Right atrium auricular region (tissue), 2 donors: ENCODE data around the gene P2RY6. TPM values are rescaled to one million over a fixed set of nuclear protein-coding genes. Genes with fewer than 3 reads are reported as not detected.

ENCODE experiments used
- DNase-seq: peaks from one replicate; pipeline ENCODE4 v3.0.0-alpha.2; 2019; ENCODE audit warnings: low spot score
- H3K27ac ChIP-seq, 2 donors: fragments of 200-600 bp; sonication (generic); 1 replicate in 1 of 2; 2 replicates in 1 of 2; pipeline ENCODE4 v1.5.1; 2016 to 2019
- H3K27me3 ChIP-seq, 2 donors: fragments of 200-600 bp; sonication (generic); one replicate each; pipeline versions ENCODE4 v1.5.1 to v1.6.0; 2017 to 2019
- H3K36me3 ChIP-seq: fragments of 200-600 bp; sonication (generic); one replicate; pipeline ENCODE4 v1.5.1; 2016
- H3K4me1 ChIP-seq, 2 donors: fragments of 200-600 bp; sonication (generic); one replicate each; pipeline versions ENCODE4 v1.5.1 to v1.6.0; 2017 to 2019
- H3K4me3 ChIP-seq, 2 donors: fragments of 200-600 bp; sonication (generic); 1 replicate in 1 of 2; 2 replicates in 1 of 2; pipeline ENCODE4 v1.5.1; 2017 to 2019; ENCODE audit warnings: mild to moderate bottlenecking in 1 of 2, moderate library complexity in 1 of 2
- H3K9me3 ChIP-seq, 2 donors: fragments of 200-600 bp; sonication (generic); one replicate each; pipeline ENCODE4 v1.5.1; 2019
- CTCF ChIP-seq, 2 donors: fragments of 200-600 bp; sonication (generic); IDR thresholded peaks; one replicate each; pipeline ENCODE4 v1.5.1; 2019; ENCODE audit warnings: antibody characterized with exemption in 2 of 2
- total RNA-seq, 2 donors: library from RNA; depleted of rRNA; stranded (reverse); fragments of >200 nt; gene quantifications; one replicate each; pipeline ENCODE4 v1.1.0, GENCODE V29; 2016

The P2RY6 gene
- total RNA-seq, 2 donors from 2014 or later: 0.19 to 1.9 TPM

GRCh38 chr11:73318501-73319011 lies 46.4 kb downstream of the P2RY6 start:
- H3K36me3 ChIP-seq: no peaks in the 10 kb centered on the region
- no peak for TF ChIP-seq CTCF (IDR thresholded peaks at IDR 0.05)
- no peak overlapping the region for H3K4me3 ChIP-seq
- no peaks in the 10 kb centered on the region for H3K27me3 ChIP-seq
- no peak for DNase-seq
- H3K27ac ChIP-seq: peak overlapping the region; percentile 95 to 98
- H3K4me1 ChIP-seq: peaks cover 0 to 99% of the 10 kb centered on the region in 2 donors
- no peaks in the 10 kb centered on the region for H3K9me3 ChIP-seq

GRCh38 chr11:73320763-73321603 lies 48.8 kb downstream of the P2RY6 start:
- H3K27ac ChIP-seq: peak overlapping the region; percentile 77 to 78
- H3K4me3 ChIP-seq: no peak overlapping the region
- no peaks in the 10 kb centered on the region for H3K9me3 ChIP-seq
- no peaks in the 10 kb centered on the region for H3K27me3 ChIP-seq
- H3K36me3 ChIP-seq: no peaks in the 10 kb centered on the region
- H3K4me1 ChIP-seq: peaks cover 0 to 99% of the 10 kb centered on the region in 2 donors
- DNase-seq: no peak
- no peak for TF ChIP-seq CTCF (IDR thresholded peaks at IDR 0.05)

GRCh38 chr11:73321604-73322381 lies 49.7 kb downstream of the P2RY6 start:
- Histone ChIP-seq H3K27ac (peak overlapping the region; percentile 77 to 78), H3K4me3 (no peak overlapping the region)
- DNase-seq: no peak

GRCh38 chr11:73322382-73323306 lies 50.5 kb downstream of the P2RY6 start:
- TF ChIP-seq CTCF (IDR thresholded peaks at IDR 0.05): no peak
- no peaks in the 10 kb centered on the region for H3K27me3 ChIP-seq
- no peaks in the 10 kb centered on the region for H3K9me3 ChIP-seq
- DNase-seq: no peak
- H3K4me1 ChIP-seq: peaks cover 0 to 99% of the 10 kb centered on the region in 2 donors
- H3K27ac ChIP-seq: peak overlapping the region; percentile 77 to 78
- H3K4me3 ChIP-seq: no peak overlapping the region
- no peaks in the 10 kb centered on the region for H3K36me3 ChIP-seq

More at GRCh38 chr11:73321604-73322381, 49.7 kb downstream of the P2RY6 start:
- Histone ChIP-seq H3K4me1 (peaks cover 0 to 99% of the 10 kb centered on the region in 2 donors), H3K27me3 (no peaks in the 10 kb centered on the region), H3K9me3 (no peaks in the 10 kb centered on the region), H3K36me3 (no peaks in the 10 kb centered on the region)
- no peak for TF ChIP-seq CTCF (IDR thresholded peaks at IDR 0.05)

- TF ChIP-seq CTCF (IDR thresholded peaks at IDR 0.05): no peak
Observed at GRCh38 chr11:73323464-73323863, 51.3 kb downstream of the P2RY6 start.

More at GRCh38 chr11:73323464-73323863, 51.3 kb downstream of the P2RY6 start:
- Histone ChIP-seq H3K4me1 (peaks cover 0 to 98% of the 10 kb centered on the region in 2 donors), H3K27ac (peak overlapping the region; percentile 77 to 78), H3K36me3 (no peaks in the 10 kb centered on the region), H3K4me3 (no peak overlapping the region), H3K27me3 (no peaks in the 10 kb centered on the region), H3K9me3 (no peaks in the 10 kb centered on the region)
- peak; percentile 78 for DNase-seq
